ENCODE data around the gene LONP1. TPM values are rescaled to one million over a fixed set of nuclear protein-coding genes. Genes with fewer than 3 reads are reported as not detected.

LONP1 gene
- polyA plus RNA-seq, 1 experiment: 77.4 TPM

DNA sequence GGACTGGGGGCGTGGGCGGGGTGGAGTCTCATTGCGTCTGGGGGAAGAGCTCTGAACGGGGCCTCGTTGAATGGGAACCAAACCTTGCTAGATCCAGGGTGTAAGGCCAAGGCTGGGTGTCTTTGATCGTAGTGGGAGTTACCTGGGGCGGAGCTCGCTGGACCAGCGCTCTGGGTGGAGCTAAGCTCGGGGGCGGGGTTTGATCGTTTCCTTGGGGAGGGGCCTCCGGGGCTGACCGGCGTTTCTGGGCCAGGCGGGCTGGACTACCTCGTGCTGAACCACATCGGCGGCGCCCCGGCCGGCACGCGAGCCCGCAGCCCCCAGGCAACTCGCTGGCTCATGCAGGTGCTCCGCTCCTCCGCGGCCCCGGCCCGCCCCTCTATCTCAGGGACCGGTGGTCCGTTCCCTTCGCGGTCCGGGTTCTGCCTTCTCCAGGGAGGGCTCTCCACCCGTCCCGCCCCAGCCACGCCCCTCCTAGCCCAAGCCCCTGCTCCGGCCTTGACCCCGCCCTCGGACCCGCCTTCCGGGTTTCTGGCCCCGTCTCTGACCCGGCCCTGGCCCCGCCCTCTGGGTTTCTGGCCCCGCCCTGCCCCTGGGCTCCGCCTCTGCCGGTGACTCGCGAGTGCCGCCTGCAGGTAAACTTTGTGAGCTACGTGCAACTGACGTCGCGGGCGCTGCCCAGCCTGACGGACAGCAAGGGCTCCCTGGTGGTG lies 33.1 kb downstream of the LONP1 start:
- H3K4me3 ChIP-seq (ENCODE audit: low read depth, low read length): peak overlapping the region; percentile 56
- peak; percentile 47 for DNase-seq (ENCODE audit: low read depth)
- TF ChIP-seq, protein P1, sequence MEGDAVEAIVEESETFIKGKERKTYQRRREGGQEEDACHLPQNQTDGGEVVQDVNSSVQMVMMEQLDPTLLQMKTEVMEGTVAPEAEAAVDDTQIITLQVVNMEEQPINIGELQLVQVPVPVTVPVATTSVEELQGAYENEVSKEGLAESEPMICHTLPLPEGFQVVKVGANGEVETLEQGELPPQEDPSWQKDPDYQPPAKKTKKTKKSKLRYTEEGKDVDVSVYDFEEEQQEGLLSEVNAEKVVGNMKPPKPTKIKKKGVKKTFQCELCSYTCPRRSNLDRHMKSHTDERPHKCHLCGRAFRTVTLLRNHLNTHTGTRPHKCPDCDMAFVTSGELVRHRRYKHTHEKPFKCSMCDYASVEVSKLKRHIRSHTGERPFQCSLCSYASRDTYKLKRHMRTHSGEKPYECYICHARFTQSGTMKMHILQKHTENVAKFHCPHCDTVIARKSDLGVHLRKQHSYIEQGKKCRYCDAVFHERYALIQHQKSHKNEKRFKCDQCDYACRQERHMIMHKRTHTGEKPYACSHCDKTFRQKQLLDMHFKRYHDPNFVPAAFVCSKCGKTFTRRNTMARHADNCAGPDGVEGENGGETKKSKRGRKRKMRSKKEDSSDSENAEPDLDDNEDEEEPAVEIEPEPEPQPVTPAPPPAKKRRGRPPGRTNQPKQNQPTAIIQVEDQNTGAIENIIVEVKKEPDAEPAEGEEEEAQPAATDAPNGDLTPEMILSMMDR (IDR thresholded peaks at IDR 0.05; ENCODE audit: insufficient read depth, low read depth, low read length): peak; percentile 98
- ChIA-PET CTCF (interaction anchor here (0.6 to 2.1 kb wide), 16 partner anchors 8 to 281 kb away, joined by 3 to 11 read pairs (median 4); partner anchors contain the start of genes CATSPERD, LONP1, SAFB and SAFB2), POLR2A (interaction anchor here (1.0 to 1.2 kb wide), 2 partner anchors 32 to 33 kb away, joined by 4 to 7 read pairs; partner anchors contain the start of genes CATSPERD and LONP1)
- H3K27me3 ChIP-seq (ENCODE audit: control insufficient read depth, insufficient read depth, low read length): no peaks in the 10 kb centered on the region
- H3K36me3 ChIP-seq (ENCODE audit: control insufficient read depth, insufficient read depth, low read length): peaks cover 8% of the 10 kb centered on the region

DNA sequence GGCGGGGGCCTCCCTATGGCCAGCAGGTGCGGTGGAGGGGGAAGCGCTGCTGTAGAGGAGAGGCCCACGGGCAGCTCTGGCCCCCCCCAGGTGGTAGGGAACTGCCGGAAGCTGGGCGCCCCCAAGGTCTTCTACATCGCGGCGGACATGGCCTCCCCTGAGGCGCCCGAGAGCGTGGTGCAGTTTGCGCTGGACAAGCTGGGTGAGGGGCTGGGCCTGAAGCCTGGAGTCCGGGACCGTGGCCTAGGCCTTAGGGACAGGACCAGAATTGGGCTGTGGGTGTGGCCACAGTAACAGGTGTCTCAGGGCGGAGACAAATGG lies 33.7 kb downstream of the LONP1 start:
- POLR2A ChIA-PET: interaction anchor here (1.2 kb wide), 1 partner anchor 32 kb away, joined by 7 read pairs; no protein-coding TSS in a partner anchor

DNA sequence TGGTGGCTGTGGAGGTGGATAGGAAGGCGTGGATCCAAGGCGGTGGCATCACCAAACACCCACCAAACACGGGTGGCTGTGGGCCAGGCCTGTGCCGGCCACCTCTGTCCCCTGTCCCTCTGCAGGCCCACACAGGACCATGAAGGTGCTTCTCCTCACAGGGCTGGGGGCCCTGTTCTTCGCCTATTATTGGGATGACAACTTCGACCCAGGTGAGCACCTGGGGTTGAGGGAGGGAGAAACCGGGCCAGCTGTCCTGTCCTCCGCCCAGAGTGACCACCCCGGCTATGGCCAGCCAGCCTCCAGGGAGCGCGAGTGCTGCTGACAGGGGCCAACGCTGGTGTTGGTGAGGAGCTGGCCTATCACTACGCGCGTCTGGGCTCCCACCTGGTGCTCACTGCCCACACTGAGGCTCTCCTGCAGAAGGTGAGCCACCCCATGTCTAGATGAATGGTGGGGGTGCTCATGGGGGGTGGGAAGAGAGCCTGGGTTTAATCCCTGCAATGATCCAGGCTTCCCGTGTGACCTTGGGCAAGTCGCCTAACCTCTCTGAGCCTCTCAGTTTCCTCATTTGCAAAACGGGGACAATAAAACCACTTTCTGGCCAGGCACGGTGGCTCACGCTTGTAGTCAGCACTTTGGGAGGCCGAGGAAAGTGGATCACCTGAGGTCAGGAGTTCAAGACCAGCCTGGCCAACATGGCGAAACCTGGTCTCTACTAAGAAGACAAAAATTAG lies 35.1 kb downstream of the LONP1 start:
- DNase-seq (ENCODE audit: low read depth): no peak
- POLR2A ChIA-PET: no interaction called here
- Histone ChIP-seq H3K36me3 (ENCODE audit: control insufficient read depth, insufficient read depth, low read length) (no peaks in the 10 kb centered on the region), H3K27me3 (ENCODE audit: control insufficient read depth, insufficient read depth, low read length) (no peaks in the 10 kb centered on the region), H3K4me3 (ENCODE audit: low read depth, low read length) (no peak overlapping the region)
- CTCF ChIA-PET: no interaction called here
- TF ChIP-seq, protein P1 (IDR thresholded peaks at IDR 0.05; ENCODE audit: insufficient read depth, low read depth, low read length): no peak

More for the DNA sequence above, 33.7 kb downstream of the LONP1 start:
- DNase-seq (ENCODE audit: low read depth): no peak
- TF ChIP-seq, protein P1 (IDR thresholded peaks at IDR 0.05; ENCODE audit: insufficient read depth, low read depth, low read length): no peak
- Histone ChIP-seq H3K27me3 (ENCODE audit: control insufficient read depth, insufficient read depth, low read length) (no peaks in the 10 kb centered on the region), H3K36me3 (ENCODE audit: control insufficient read depth, insufficient read depth, low read length) (peaks cover 5% of the 10 kb centered on the region), H3K4me3 (ENCODE audit: low read depth, low read length) (peak overlapping the region; percentile 56)
- CTCF ChIA-PET: interaction anchor here (0.6 to 2.1 kb wide), 8 partner anchors 10 to 138 kb away, joined by 3 to 11 read pairs (median 4); no protein-coding TSS in a partner anchor

DNA sequence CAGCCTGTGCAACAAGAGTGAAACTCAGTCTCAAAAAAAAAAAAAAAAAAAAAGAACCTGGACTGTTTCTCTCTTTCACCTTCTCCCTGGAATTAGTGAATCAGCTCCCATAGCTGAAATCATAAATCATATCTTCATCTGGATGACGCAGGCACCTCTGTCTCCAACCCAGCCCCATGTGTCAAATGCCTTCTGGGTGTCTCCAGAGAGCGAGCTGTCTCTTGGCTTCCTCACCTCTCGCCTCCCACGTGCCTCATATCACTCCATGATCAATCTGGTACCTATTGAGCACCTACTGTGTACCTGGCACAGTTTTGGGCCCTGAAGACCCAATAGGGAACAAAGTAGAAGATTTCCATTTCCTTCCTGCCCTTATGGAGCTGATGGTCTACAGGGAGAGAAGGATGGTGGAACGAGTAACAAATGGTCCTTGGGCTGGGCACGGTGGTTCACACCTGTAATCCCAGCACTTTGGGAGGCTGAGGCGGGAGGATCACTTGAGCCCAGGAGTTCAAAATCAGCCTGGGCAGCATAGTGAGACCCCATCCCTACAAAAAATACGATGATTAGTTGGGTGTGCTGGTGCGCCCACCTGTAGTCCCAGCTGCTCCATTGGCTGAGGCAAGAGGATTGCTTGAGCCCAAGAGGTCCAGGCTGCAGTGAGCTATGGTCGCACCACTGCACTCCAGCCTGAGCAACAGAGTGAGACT lies 36.6 kb downstream of the LONP1 start:
- no peak for DNase-seq (ENCODE audit: low read depth)
- Histone ChIP-seq H3K36me3 (ENCODE audit: control insufficient read depth, insufficient read depth, low read length) (peaks cover under 1% of the 10 kb centered on the region; the same call in 1 of the 2 replicates), H3K4me3 (ENCODE audit: low read depth, low read length) (no peak overlapping the region), H3K27me3 (ENCODE audit: control insufficient read depth, insufficient read depth, low read length) (no peaks in the 10 kb centered on the region)
- POLR2A ChIA-PET: no interaction called here
- TF ChIP-seq, protein P1 (IDR thresholded peaks at IDR 0.05; ENCODE audit: insufficient read depth, low read depth, low read length): no peak
- CTCF ChIA-PET: interaction anchor here (0.5 to 1.6 kb wide), 2 partner anchors 37 to 46 kb away, joined by 3 to 4 read pairs; partner anchors contain the start of genes CATSPERD and LONP1

Measured in BJ (cell line).